Stimulated activated CD4-positive, alpha-beta T cell treated with anti-CD3 and anti-CD28 coated beads, Interleukin-2, amount 100 ng/mL, for 48 hours (primary cell): Measurements from ENCODE around the gene COL15A1.

Experiments
- DNase-seq, 2 donors: peaks; one replicate each; pipeline ENCODE4 v3.0.0-alpha.2; 2020

The COL15A1 gene

GRCh38 chr9:99118782-99119466 lies 175.2 kb downstream of the COL15A1 start:
- DNase-seq: peak; percentile 31

- no peak for DNase-seq
Observed at GRCh38 chr9:99119976-99120655, 176.4 kb downstream of the COL15A1 start.
